ENCODE results near the gene NCDN.
"Not testable (repeated sequence)": the region's sequence is repeated elsewhere in the genome, so short reads cannot be mapped to it uniquely, and the experiment has no call there.

Gene NCDN

GRCh38 chr1:35569936-35570335, 12.3 kb downstream of the NCDN start:
- no peak for DNase-seq (ENCODE audit: low spot score)

DNA sequence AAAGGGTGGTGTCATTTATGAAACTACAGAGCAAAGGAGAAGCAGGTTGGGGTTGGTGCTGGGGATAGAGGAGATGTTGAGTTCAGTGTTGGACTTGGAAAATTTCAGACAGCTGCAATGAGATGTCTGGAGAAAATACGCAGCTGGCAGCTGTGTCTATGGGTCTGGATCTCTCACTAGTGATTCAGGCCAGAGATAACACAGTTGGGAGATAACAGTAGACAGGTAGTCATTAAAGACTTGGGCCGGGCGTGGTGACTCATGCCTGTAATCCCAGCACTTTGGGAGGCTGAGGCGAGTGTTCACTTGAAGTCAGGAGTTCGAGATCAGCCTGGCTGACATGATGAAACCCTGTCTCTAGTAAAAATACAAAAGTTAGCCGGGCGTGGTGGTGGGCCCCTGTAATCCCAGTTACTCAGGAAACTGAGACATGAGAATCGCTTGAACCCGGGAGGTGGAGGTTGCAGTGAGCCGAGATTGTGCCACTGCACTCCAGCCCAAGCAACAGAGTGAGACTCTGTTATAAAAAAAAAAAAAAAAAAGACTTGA, 13.1 kb downstream of the NCDN start:
- no peak for DNase-seq (ENCODE audit: low spot score)

DNA sequence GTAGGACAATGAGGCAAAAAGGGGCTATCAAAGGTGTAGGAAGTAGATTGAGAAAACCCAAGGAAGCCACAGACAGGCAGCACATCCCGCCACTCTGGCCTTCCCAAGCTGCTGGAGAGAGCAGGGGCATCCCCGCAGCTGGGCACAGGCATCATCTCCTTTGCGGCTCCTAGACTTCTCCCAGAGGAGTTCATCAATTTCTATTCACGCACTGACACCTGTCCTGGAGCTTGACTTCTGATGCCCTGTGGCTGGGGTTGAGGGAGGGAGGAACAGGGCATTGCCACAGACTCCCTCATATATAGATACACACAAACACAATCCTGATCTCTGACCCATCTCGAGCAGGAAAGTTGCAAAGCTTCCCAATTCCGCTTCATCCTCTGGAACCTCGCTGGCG, 13.7 kb downstream of the NCDN start:
- DNase-seq (ENCODE audit: low spot score): no peak

DNA sequence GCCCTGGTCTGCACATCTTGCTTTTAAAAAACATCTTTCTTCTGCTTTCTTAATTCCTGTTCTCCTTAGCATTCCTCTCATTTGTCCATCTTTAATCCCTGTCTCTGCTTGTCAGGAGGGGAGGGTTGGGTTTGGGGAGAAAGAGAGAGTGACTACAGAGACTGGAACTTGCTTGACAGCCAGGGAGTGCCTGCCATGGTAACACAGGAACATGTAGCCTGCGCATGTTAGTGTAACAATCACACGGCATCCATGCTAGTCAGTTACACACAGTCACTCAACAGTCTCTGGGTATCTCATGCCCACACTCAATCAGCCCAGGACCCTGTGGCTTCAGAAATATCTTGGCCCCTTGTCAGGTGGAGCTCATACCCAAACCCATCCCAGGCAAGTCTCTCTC, 14.7 kb downstream of the NCDN start:
- DNase-seq (ENCODE audit: low spot score): no peak

DNA sequence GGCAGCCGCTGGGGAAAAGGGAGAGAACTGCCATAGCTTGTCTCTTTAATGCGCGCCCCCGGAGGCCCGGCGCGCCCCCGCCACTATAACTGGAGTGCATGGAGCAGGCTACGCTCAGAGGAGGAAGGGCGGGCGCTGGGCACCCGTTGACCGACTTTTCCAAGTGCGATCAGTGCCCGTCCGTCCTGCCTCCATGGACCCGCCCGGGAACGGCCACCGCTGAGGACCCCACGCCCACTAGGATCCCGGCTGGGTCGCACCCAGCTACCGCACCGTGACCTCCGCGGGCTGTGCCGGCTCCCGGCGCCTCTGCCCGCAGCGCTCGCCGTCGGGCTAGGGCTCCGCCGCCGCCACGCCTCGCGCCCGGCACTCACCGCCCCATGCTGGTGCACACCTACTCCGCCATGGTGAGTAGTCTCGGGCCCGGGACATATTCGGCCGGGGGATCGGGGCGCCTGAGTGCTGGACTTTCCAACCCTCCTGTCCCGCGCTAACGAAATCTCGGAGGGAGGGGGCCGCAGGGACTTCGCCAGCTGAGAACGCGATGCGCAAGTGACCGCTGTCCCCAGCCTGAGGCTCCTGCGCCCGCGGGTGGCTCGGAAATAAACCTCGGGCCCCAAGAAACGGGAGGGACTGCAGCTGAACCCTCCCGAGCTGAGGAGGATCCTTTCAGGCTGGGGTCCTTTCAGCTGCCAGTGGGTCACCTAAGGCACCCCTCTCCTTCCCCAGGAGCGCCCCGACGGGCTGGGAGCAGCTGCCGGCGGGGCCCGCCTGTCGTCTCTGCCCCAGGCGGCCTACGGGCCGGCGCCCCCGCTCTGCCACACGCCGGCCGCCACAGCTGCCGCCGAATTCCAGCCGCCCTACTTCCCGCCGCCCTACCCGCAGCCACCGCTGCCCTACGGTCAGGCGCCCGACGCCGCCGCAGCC, 15.9 kb downstream of the NCDN start, which contains the start of gene TFAP2E:
Gene TFAP2E, plus strand, starts transcription at position 117 of the 927 bp plus-strand sequence. Its CDS starts 264 bp downstream, at position 381.
- peak; percentile 53 for DNase-seq (ENCODE audit: low spot score)

DNA sequence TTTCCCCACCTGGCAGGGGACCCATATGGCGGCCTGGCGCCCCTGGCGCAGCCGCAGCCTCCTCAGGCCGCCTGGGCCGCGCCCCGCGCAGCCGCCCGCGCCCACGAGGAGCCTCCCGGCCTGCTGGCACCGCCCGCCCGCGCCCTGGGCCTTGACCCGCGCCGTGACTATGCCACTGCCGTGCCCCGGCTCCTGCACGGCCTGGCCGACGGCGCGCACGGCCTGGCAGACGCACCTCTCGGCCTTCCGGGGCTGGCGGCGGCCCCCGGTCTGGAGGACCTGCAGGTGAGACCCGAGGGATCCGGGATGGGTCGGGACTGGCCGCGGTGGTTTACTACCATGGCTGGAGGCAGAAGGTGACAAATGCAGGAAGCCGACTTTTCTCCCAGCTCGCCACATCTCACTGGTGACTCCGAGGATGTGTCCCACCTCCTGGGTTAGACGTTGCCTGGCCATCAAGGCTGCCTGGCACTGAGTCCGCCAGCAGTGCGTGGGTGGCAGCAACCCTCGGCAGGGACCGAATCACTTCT, 16.6 kb downstream of the NCDN start:
- no peak for DNase-seq (ENCODE audit: low spot score)

DNA sequence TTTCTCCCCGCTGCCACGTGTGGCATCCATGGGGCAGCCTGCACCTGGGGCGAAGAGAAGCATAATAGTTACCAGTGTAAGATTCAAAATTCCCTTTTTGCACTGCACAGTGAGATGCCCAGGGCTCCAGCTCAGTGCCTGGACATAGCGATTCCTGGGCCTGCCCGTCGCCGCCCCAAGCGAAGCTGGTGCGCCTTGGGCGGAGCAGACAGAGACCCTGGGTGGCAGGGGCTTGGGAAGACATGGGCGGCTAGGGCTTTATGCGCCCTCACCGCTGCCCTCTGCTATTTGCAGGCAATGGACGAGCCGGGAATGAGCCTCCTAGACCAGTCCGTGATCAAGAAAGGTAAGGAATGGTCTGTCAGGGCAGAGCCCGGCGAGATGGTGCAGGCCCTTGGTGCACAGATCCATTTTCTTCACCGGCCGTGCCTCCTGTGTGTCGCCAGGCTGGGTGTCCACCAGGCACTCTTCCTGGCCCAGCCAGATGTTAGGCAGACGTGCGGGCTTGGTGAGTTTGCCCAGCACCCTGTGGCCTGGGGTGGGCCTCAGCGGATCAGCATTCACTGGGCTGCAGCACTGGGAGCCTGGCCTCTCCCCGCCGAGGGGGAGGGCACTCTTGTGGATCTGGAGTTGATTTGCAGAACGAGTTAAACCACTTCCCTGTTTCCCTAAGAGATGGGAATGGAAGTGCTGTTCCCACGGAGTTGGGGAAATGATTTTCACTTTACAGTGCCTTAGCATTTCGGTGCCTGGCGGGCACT, 17.2 kb downstream of the NCDN start:
- no peak for DNase-seq (ENCODE audit: low spot score)

- no peak for DNase-seq (ENCODE audit: low spot score)
These were observed 17.9 kb downstream of the NCDN start for GRCh38 chr1:35575416-35575958.

DNA sequence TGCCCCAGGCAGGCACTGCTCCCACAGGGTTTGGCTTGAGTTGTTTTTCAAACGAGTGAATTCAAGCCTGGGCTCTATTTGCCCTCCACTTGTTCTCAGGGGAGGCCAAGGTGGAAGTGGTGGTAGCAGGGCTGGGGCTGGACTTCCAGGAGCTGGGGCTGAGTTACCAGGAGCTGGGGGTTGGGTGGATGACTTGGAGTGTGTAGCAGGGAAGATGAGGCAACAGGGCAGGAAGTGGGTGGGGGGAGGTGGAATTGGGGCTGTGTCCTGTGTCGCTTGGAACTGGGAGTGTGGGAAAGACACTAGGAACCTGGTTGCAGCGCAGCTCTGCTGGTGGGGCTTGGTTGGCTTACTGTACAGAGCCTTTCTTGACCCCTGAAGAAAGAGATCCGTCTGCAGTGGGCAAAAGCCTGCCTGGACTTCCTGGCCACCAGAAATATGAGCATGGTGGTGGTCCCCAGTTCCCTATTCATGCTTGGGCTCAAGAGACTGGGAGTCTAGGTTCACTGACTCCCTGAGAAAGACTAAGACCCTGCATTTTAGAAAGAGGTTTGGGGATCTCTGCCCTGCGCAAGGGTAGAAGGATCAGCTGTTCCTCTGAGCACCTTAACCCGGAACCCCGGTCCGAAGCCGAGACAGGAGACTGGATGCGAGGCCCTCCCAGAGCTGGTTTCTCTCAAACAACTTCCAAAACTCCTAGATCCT, 18.6 kb downstream of the NCDN start:
- DNase-seq (ENCODE audit: low spot score): no peak

- DNase-seq (ENCODE audit: low spot score): not testable (repeated sequence)
These were observed 19.1 kb downstream of the NCDN start for GRCh38 chr1:35576766-35577070.

GRCh38 chr1:35577071-35577998, 19.7 kb downstream of the NCDN start:
- no peak for DNase-seq (ENCODE audit: low spot score)

- no peak for DNase-seq (ENCODE audit: low spot score)
These were observed 23.4 kb downstream of the NCDN start for GRCh38 chr1:35580949-35581388.

- not testable (repeated sequence) for DNase-seq (ENCODE audit: low spot score)
These were observed 24.0 kb downstream of the NCDN start for GRCh38 chr1:35581621-35582020.

GRCh38 chr1:35585281-35585680, 27.7 kb downstream of the NCDN start:
- DNase-seq (ENCODE audit: low spot score): no peak

DNA sequence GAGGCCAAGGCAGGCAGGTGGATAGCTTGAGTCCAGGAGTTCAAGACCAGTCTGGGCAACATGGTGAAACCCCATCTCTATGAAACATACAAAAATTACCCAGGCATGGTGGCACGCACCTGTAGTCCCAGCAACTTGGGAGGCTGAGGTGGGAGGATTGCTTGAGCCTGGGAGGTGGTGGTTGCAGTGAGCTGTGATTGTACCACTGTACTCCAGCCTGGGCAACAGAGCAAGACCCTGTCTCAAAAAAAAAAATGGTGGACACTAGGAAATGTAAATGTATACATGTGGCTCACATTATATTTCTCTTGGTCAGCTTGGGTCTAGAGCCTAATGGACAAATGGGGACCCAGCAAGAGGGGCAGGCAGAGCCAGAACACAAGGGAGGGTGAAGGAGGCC, 28.2 kb downstream of the NCDN start:
- DNase-seq (ENCODE audit: low spot score): not testable (repeated sequence)

- DNase-seq (ENCODE audit: low spot score): no peak
These were observed 29.2 kb downstream of the NCDN start for GRCh38 chr1:35586808-35587207.

- no peak for DNase-seq (ENCODE audit: low spot score)
These were observed 30.1 kb downstream of the NCDN start for GRCh38 chr1:35587736-35588135.

DNA sequence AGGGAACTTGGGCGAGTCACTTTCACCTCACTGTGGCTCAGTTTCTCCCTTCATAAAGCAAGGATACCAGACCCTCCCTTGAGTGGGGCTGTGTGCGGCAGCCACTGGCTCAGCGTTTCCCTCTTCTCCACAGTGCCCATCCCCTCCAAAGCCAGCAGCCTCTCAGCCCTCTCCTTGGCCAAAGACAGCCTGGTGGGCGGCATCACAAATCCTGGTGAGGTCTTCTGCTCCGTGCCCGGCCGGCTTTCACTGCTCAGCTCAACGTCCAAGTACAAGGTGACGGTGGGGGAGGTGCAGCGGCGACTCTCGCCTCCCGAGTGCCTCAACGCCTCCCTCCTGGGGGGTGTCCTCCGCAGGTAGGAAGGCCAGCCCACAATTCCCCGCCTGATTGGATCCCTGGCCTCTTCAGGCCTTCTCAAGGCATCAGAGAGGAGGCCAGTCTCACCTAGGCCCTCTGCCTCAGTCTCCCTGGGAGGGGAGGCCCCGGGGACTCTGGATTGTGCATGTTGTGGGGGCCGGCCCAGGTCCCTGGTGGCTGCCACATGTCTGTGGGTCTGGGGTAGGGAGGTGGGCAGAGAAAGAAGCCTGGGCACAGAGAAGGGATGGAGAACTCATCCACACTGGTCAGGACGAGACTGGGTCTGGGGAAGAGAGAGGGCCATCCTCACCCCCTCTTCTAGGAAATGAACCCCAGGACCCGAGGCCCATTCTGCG, 30.8 kb downstream of the NCDN start:
- no peak for DNase-seq (ENCODE audit: low spot score)

DNA sequence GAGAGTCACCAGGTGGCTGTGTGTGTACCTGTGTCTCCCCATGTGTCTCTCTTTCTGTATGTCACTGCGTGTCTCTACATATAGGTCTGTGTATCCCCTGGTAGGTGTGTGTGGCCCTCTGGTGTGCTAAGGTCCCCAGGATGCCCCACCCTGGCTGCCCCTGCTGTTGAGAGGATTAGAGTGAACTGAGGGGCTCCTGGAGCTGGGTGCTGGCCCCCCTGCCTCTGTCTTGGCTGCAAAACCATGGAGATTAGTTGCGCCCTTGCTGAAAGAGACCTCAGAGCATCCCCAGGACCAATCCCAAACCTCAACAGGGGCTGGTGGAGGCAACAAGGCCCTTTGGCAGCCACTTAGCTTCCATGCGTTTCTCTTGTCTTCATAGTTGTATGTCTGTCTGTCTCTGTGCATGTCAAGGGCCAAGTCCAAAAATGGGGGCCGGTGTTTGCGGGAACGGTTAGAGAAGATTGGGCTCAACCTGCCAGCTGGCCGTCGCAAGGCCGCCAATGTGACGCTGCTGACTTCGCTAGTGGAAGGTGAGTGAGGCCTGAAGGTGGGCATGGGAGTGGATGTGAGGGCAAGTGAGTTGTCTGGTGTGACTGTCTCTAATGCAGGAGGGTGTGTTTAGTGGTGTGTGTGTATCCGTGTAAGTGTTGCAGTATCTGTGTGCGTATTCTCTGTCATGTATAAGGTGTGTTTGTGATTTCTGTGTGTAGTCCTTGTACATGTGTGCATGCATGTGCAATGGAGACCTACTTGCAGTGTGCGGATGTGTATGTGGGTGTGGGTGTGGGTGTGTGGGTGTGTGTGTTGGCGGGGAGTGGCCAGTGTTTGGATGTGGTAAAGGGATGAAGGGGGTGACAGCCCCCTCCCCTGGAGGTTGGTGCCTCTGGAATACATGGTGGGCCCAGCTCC, 32.2 kb downstream of the NCDN start:
- no peak for DNase-seq (ENCODE audit: low spot score)

Measured in SW480 (cell line).